Uterus (tissue), 2 donors: Measurements from ENCODE around the gene NOXO1.

Experiments
- CTCF ChIP-seq, 4 experiments: fragments of 200-600 bp in 2 of 4; fragments of 450-650 bp in 2 of 4; sonication (generic) in 2 of 4; IDR thresholded peaks; one replicate each; pipeline ENCODE4 v1.5.1; 2016 to 2019; ENCODE audit warnings: antibody characterized with exemption in 4 of 4, mild to moderate bottlenecking in 2 of 4, moderate library complexity in 1 of 4
- POLR2A ChIP-seq, 2 donors: fragments of 450-650 bp; IDR thresholded peaks; one replicate each; pipeline ENCODE4 v1.6.1; 2016; ENCODE audit warnings: antibody characterized with exemption in 2 of 2, mild to moderate bottlenecking in 1 of 2, moderate library complexity in 1 of 2

DNA sequence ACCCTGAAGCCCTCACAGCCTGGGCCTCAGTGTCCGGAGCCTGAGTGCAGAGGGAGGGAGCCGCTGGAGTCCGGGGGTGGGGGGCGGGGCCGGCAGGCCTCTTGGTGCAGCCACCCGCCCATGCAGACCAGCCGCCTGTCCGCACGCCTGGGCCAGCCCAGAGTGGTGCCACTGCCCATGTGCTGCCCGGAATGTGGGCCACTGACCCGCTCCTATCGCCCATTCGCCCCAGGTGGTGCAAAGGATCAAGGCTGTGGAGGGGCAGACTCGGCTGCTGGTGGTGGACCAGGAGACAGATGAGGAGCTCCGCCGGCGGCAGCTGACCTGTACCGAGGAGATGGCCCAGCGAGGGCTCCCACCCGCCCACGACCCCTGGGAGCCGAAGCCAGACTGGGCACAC is 48.1 kb upstream of the NOXO1 start:
- no peak for TF ChIP-seq CTCF (IDR thresholded peaks at IDR 0.05)
- TF ChIP-seq POLR2A (IDR thresholded peaks at IDR 0.05) = no peak
